HG03159 (cell line): ENCODE data around the gene BAIAP3.

Source experiments
- ATAC-seq: cut with Tn5 transposase; IDR thresholded peaks from one replicate; pipeline ENCODE4 v1.9.1; 2021; ENCODE audit warnings: mild to moderate bottlenecking, moderate library complexity; ENCODE audit not compliant: unreplicated experiment

The BAIAP3 gene

GRCh38 chr16:1299868-1300203 is 33.6 kb upstream of the BAIAP3 start:
- ATAC-seq, result no peak

GRCh38 chr16:1300664-1301476 is 32.6 kb upstream of the BAIAP3 start:
- ATAC-seq, result no peak

- no peak for ATAC-seq
Observed at GRCh38 chr16:1301562-1301961, 31.9 kb upstream of the BAIAP3 start.

DNA sequence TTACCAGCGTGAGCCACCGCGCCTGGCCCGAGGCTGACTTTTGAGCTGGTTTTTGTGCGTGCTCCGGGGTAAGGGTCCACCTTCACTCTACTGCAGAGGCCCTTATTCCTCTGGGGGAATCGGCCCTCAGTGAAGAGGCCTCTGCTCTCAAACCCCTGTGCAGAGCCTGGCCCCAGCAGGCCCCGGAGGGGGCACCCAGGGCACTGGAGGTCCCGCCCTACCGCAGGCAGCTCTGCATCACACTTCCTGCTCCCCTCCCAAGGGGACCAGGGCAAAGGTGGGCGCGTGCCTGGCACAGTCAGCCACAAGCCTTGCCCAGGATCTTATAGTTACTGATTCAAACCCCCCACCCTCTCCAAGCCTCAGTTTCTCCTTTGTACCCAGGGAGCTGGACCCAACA is 27.6 kb upstream of the BAIAP3 start:
- ATAC-seq, result no peak

DNA sequence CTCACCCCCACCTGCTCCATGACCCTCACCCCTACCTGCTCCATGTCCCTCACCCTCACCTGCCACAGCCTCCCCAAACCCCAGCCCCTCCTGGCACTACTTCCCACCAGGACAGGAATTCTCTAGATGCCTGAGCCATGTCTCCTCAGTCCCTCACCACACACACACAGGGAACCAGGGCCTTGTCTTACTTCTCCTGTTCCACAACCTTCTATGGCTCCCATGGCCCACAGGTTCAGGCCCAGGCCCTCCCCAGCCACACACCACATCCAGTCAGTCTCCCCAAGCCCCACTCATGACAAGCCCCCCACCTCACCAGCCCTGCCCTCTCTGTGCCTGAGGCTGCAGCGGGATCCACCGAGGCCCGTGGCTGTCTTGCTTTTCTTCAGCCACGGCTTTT is 27.1 kb upstream of the BAIAP3 start:
- ATAC-seq, result no peak

- peak; percentile 8 for ATAC-seq
Observed at GRCh38 chr16:1308036-1308976, 25.1 kb upstream of the BAIAP3 start.

DNA sequence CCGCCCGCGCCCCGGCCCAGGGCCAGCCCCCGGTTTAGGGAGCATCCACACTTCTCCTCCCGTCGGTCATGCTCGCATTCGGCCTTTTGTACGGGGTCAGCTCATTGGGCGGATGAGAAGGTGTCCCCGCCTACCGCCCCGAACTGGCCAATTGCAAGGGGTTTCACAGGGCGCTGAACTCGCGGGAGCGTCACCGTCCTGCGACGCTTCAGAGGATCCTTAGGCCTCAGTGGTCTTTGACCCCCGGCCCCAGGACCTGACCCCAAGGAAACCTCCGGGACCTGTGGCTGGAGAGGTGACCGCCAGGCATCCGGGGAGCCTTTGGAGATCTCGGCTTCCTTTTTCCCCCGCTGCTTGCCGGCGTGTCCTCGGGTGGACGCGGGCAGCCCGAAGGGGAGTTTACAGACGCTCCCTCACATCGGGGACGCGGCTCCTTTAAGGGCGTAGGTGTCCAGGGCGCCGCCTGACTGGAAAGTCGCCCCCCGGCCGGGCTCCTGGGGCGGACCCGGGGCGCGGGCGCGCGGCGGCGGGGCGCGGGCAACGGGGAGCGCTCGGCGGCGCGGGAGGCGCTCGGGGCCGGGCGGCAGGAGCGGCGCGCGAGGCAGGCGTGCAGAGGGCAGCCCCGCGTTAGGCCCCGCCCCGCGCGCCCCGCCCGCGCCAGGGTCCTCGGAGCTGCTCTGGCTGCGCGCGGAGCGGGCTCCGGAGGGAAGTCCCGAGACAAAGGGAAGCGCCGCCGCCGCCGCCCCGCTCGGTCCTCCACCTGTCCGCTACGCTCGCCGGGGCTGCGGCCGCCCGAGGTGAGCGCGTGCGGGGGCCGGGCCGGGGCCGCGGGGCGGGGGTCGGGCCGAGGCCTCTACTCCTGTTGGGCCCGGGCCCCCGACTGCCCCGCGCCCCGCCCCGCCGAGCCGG is 24.2 kb upstream of the BAIAP3 start, which contains the start of gene UBE2I:
Gene UBE2I, plus strand, starts transcription at position 660 of the 909 bp plus-strand sequence. CDS start 4,395 bp downstream, outside the sequence.
- ATAC-seq, result peak; percentile 53

- peak; percentile 24 for ATAC-seq
Observed at GRCh38 chr16:1309888-1310831, 23.3 kb upstream of the BAIAP3 start.

GRCh38 chr16:1310832-1311200 is 22.6 kb upstream of the BAIAP3 start:
- ATAC-seq, result no peak

GRCh38 chr16:1311212-1311737 is 22.2 kb upstream of the BAIAP3 start:
- ATAC-seq, result no peak

DNA sequence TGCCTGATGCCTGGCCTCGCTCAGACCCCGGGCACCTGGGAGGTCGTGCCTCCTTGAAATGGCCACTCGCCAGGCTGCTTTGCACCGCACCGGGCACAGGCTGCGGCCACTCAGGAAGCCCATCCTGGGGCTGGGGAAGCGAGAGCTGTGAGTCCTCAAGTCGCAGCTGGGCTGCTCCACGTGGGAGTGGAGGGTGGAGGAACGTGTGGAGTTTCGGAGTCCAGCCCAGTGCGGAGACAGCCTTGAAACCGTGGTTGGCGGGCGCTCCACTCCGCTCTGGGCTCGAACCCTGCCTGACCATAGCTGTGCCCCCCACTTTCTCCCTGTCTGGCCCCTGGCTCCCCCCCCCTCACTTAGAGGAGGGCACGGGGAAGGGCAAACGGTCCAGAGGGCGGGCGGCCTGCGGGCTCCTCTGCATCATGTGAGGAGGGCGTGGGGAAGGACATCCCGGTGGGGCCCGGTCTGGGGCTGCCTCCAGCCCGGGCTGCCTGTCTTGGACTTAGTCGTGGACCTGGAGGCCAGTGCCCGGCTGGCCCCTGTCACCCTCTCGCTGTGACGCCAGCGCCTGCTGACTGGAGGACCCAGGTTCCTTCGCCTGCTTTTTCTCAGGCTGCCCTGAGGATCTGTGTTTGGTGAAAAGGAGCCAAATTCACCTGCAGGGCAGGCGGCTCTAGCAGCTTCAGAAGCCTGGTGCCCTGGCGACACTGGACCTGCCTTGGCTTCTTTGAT is 21.5 kb upstream of the BAIAP3 start:
- no peak for ATAC-seq

- ATAC-seq, result no peak
Observed at GRCh38 chr16:1312467-1312816, 21.0 kb upstream of the BAIAP3 start.

GRCh38 chr16:1312903-1313302 is 20.5 kb upstream of the BAIAP3 start:
- no peak for ATAC-seq

- ATAC-seq, result no peak
Observed at GRCh38 chr16:1313721-1314369, 19.6 kb upstream of the BAIAP3 start.

DNA sequence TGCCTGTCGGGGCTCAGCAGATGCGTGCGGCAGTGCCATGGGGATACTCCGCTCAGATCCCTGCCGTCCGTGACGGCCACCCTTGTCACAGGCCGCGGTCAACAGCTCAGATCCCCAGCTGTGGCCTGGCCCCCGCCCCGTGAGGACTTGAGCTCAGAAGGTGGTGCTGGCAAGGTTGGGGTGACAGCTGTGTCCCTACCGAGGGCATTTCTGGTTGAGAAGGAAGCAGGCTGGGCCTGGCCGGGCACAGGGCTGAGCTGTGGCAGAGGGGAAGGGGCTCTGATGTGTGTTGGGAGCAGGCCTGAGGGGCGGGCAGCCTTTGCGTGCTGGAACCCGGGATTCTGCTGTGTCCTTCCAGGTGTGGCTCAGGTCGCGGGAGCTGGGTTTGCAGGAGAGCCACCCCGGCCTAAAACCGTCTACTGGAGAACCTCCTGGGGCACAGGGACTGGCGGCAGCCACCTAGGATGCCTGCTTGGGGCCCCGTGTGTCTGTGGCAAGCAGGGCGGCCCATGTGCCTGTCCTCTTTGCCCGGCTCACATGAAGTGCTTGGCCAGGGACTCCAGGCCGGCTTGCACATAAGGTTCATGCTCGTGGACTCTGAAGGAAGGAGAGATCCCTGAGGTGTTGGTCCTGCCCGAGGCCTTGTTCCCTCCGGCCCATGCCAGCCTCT is 18.9 kb upstream of the BAIAP3 start:
- ATAC-seq, result no peak

GRCh38 chr16:1315081-1316032 is 18.1 kb upstream of the BAIAP3 start:
- no peak for ATAC-seq

DNA sequence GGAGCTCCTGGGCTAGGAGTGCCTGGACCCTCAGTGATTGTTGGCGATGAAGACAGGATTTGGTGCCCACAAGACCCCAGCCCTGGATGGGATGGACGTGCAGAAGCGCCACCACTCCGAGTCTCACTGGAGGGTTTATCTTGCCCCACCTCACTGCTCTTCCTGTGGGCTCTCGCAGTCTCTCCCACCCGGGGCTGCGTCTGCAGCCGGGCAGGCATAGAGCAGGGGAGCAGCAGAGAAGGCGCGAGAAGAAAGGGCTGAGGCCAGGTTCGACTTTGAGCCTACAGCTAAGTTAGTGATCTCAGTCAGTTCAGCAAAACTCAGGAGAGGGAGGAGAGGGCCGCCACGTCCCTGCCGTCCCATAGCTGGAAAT is 17.4 kb upstream of the BAIAP3 start:
- ATAC-seq, result no peak
